ENCODE results near the gene ZNF592.

- TF ChIP-seq EP300 (IDR thresholded peaks at IDR 0.05), result no peak
- TF ChIP-seq CTCF (IDR thresholded peaks at IDR 0.05), result no peak
- TF ChIP-seq POLR2AphosphoS5 (IDR thresholded peaks at IDR 0.05), result no peak
Measured at GRCh38 chr15:84852212-84852611, 103.8 kb downstream of the ZNF592 start.

Measured in upper lobe of left lung (tissue), 4 donors.